Measurements from ENCODE around the gene YBEY.

GRCh38 chr21:46345861-46346260, 59.7 kb downstream of the YBEY start:
- TF ChIP-seq, protein P1, sequence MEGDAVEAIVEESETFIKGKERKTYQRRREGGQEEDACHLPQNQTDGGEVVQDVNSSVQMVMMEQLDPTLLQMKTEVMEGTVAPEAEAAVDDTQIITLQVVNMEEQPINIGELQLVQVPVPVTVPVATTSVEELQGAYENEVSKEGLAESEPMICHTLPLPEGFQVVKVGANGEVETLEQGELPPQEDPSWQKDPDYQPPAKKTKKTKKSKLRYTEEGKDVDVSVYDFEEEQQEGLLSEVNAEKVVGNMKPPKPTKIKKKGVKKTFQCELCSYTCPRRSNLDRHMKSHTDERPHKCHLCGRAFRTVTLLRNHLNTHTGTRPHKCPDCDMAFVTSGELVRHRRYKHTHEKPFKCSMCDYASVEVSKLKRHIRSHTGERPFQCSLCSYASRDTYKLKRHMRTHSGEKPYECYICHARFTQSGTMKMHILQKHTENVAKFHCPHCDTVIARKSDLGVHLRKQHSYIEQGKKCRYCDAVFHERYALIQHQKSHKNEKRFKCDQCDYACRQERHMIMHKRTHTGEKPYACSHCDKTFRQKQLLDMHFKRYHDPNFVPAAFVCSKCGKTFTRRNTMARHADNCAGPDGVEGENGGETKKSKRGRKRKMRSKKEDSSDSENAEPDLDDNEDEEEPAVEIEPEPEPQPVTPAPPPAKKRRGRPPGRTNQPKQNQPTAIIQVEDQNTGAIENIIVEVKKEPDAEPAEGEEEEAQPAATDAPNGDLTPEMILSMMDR (IDR thresholded peaks at IDR 0.05), result no peak
- TF ChIP-seq POLR2AphosphoS5 (IDR thresholded peaks at IDR 0.05; ENCODE audit: insufficient read depth in 1 of 2, low read depth in 1 of 2) (no peak), POLR2A (IDR thresholded peaks at IDR 0.05) (no peak)

All from vagina (tissue), 2 donors.